Measurements from ENCODE around the gene KRTAP12-2. TPM values are rescaled to one million over a fixed set of nuclear protein-coding genes. Genes with fewer than 3 reads are reported as not detected.

The KRTAP12-2 gene, protein sequence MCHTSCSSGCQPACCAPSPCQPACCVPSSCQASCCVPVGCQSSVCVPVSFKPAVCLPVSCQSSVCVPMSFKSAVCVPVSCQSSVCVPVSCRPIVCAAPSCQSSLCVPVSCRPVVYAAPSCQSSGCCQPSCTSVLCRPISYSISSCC
- total RNA-seq: not detected in 2 replicates

GRCh38 chr21:44666401-44667320, at the start of gene KRTAP12-2:
TSS of gene KRTAP12-2 (minus strand) at chr21:44666927. CDS start at chr21:44666886, 41 bp downstream.

GRCh38 chr21:44711327-44712202, 44.8 kb upstream of the KRTAP12-2 start, which contains the start of gene TSPEAR:
TSS of gene TSPEAR (minus strand) at chr21:44711572. CDS start at chr21:44711514, 58 bp downstream.

DNA sequence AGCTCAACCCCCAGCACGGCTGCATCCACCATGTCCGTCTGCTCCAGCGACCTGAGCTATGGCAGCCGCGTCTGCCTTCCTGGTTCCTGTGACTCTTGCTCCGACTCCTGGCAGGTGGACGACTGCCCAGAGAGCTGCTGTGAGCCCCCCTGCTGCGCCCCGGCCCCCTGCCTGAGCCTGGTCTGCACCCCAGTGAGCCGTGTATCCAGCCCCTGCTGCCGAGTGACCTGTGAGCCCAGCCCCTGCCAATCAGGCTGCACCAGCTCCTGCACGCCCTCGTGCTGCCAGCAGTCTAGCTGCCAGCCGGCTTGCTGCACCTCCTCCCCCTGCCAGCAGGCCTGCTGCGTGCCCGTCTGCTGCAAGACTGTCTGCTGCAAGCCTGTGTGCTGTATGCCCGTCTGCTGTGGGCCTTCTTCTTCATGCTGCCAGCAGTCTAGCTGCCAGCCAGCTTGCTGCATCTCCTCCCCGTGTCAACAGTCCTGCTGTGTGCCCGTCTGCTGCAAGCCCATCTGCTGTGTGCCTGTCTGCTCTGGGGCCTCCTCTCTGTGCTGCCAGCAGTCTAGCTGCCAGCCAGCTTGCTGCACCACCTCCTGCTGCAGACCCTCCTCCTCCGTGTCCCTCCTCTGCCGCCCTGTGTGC, 30.6 kb upstream of the KRTAP12-2 start, which contains the start of gene KRTAP10-12:
KRTAP10-12 (plus strand) TSS at position 1 of the 639 bp plus-strand sequence; CDS start at position 31, 30 bp downstream.

GRCh38 chr21:44681861-44682579, 15.3 kb upstream of the KRTAP12-2 start, which contains the start of gene KRTAP12-1:
TSS of gene KRTAP12-1 (minus strand) at chr21:44682163. CDS start at chr21:44682123, 40 bp downstream.

GRCh38 chr21:44657635-44658540, 8.8 kb downstream of the KRTAP12-2 start, which contains the start of gene KRTAP12-3:
TSS of gene KRTAP12-3 (plus strand) at chr21:44657932. CDS start at chr21:44657980, 48 bp downstream.

DNA sequence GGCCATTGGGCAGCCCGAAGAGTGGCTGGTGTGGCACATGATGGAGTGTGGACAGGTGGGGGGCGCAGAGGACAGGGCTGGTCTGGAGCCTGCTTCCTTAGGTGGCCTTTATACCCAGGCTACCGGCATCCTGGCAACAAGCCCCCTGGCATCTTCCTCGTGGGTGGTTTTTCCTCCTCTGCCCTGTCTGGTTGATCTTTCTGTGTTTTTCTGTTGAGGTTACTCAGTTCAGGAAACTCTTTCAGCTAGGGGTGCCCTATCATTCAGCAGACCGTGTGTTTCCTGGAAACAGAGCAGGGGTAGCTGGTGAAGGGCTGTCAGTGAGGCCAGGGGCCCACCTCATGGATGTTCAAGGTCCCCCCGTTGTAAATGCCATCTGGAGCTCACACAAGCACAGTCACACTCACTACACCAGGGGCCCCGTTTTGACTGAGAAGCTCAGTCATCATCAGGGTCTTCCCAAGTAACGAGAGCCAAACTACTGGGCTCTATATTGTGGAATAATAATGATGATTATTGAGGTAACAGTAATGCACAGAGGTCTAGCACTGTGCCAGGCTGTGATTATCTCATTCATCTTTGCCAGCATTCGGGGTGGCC, 12.1 kb downstream of the KRTAP12-2 start, which contains the start of gene KRTAP12-4:
KRTAP12-4 (minus strand) TSS at position 84 of the 600 bp plus-strand sequence; CDS start at position 39, 45 bp downstream.

DNA sequence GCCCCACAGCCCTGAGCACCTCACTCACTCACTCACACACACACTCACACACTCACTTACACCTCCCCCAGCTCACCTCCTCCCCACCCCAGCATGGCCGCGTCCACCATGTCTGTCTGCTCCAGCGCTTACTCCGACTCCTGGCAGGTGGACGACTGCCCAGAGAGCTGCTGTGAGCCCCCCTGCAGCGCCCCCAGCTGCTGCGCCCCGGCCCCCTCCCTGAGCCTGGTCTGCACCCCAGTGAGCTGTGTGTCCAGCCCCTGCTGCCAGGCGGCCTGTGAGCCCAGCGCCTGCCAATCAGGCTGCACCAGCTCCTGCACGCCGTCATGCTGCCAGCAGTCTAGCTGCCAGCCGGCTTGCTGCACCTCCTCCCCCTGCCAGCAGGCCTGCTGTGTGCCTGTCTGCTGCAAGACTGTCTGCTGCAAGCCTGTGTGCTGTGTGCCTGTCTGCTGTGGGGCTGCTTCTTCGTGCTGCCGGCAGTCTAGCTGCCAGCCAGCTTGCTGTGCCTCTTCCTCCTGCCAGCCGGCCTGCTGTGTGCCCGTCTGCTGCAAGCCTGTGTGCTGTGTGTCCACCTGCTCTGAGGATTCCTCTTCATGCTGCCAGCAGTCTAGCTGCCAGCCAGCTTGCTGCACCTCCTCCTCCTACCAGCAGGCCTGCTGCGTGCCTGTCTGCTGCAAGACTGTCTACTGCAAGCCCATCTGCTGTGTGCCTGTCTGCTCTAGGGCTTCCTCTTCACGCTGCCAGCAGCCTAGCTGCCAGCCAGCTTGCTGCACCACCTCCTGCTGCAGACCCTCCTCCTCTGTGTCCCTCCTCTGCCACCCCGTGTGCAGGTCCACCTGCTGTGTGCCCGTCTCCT, 20.1 kb downstream of the KRTAP12-2 start, which contains the start of gene KRTAP10-11:
KRTAP10-11 (plus strand) TSS at position 49 of the 856 bp plus-strand sequence; CDS start at position 94, 45 bp downstream.

GRCh38 chr21:44637018-44637850, 29.5 kb downstream of the KRTAP12-2 start, which contains the start of gene KRTAP10-10:
TSS of gene KRTAP10-10 (plus strand) at chr21:44637356. CDS start at chr21:44637418, 62 bp downstream.

DNA sequence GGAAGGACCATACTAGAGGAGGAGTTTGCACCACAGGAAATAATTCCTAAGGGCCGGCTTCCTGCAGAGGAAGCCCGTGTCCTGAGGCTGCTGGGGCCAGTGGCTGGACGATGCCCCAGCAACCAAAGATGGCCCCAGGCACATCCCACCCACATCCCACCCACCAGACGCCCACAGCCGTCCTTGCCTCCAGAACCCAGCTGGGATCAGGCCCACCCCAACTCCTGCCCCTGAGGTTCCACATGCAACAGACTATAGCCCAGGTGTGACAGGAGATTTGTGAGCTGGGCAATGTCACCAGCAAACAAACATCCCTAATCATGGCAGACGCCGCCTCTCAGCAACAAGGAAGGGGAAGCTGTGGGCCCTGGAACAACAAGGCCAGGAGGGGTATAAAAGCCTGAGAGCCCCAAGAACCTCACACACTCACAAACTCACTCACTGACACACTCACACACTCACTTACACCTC, 40.0 kb downstream of the KRTAP12-2 start, which contains the start of gene KRTAP10-9:
KRTAP10-9 (plus strand) TSS at position 421 of the 471 bp plus-strand sequence. CDS start 79 bp downstream, outside the sequence.

Small RNA genes lying within 50 kb of the gene (small RNA-seq; reads per million reads assigned to genes)
- not detected for gene KRTAP12-6P

Other genes starting within 250 kb of the KRTAP12-2 start
- 1.2 and 1.5 TPM in 2 replicates for gene LRRC3, start 211.4 kb downstream of the KRTAP12-2 start, total RNA-seq
- gene KRTAP10-1, start 126.7 kb downstream of the KRTAP12-2 start, total RNA-seq: not detected in 2 replicates
- gene KRTAP10-2, start 115.4 kb downstream of the KRTAP12-2 start, total RNA-seq: not detected in 2 replicates
- not detected in 2 replicates for gene KRTAP10-3, start 108.1 kb downstream of the KRTAP12-2 start, total RNA-seq
- gene KRTAP10-4, start 93.2 kb downstream of the KRTAP12-2 start, total RNA-seq: not detected in 2 replicates
- not detected in 2 replicates for gene KRTAP10-5, start 86.3 kb downstream of the KRTAP12-2 start, total RNA-seq
- not detected in 2 replicates for gene KRTAP10-6, start 74.4 kb downstream of the KRTAP12-2 start, total RNA-seq
- gene KRTAP10-7, start 66.3 kb downstream of the KRTAP12-2 start, total RNA-seq: not detected in 2 replicates
- gene KRTAP10-8, start 54.8 kb downstream of the KRTAP12-2 start, total RNA-seq: not detected in 2 replicates
- gene KRTAP10-9, start 39.8 kb downstream of the KRTAP12-2 start, total RNA-seq: not detected in 2 replicates
- not detected in 2 replicates for gene KRTAP10-10, start 29.6 kb downstream of the KRTAP12-2 start, total RNA-seq
- gene KRTAP10-11, start 20.5 kb downstream of the KRTAP12-2 start, total RNA-seq: not detected in 2 replicates
- gene KRTAP12-4, start 12.3 kb downstream of the KRTAP12-2 start, total RNA-seq: not detected in 2 replicates
- gene KRTAP12-3, start 9.0 kb downstream of the KRTAP12-2 start, total RNA-seq: not detected in 2 replicates
- not detected in 2 replicates for gene KRTAP12-1, start 15.2 kb upstream of the KRTAP12-2 start, total RNA-seq
- not detected in 2 replicates for gene KRTAP10-12, start 30.2 kb upstream of the KRTAP12-2 start, total RNA-seq
- gene TSPEAR, start 44.6 kb upstream of the KRTAP12-2 start, total RNA-seq: not detected in 2 replicates
- 92.7 and 94.8 TPM in 2 replicates for gene UBE2G2, start 134.9 kb upstream of the KRTAP12-2 start, total RNA-seq
- gene SUMO3, start 151.1 kb upstream of the KRTAP12-2 start, total RNA-seq: 69.0 and 84.1 TPM in 2 replicates
- gene PTTG1IP, start 206.8 kb upstream of the KRTAP12-2 start, total RNA-seq: 108 and 111 TPM in 2 replicates

Measured in subcutaneous preadipocyte (primary cell).